ENCODE measurements around the gene IQCM.

Gene IQCM

GRCh38 chr4:149708513-149709130 is 107.0 kb downstream of the IQCM start:
- no peak for DNase-seq

GRCh38 chr4:149707862-149708261 is 107.8 kb downstream of the IQCM start:
- no peak for DNase-seq

- DNase-seq: no peak
These were observed 108.7 kb downstream of the IQCM start for GRCh38 chr4:149706942-149707341.

GRCh38 chr4:149702414-149703293 is 113.0 kb downstream of the IQCM start:
- no peak for DNase-seq

- no peak for DNase-seq
These were observed 114.0 kb downstream of the IQCM start for GRCh38 chr4:149701435-149702156.

- DNase-seq: no peak
These were observed 115.4 kb downstream of the IQCM start for GRCh38 chr4:149700272-149700671.

- no peak for DNase-seq
These were observed 116.0 kb downstream of the IQCM start for GRCh38 chr4:149699642-149700041.

GRCh38 chr4:149690726-149691125 is 124.9 kb downstream of the IQCM start:
- no peak for DNase-seq

GRCh38 chr4:149684516-149684915 is 131.1 kb downstream of the IQCM start:
- no peak for DNase-seq

- DNase-seq: no peak
These were observed 139.6 kb downstream of the IQCM start for GRCh38 chr4:149676076-149676475.

- no peak for DNase-seq
These were observed 169.9 kb downstream of the IQCM start for GRCh38 chr4:149645790-149646189.

- DNase-seq: no peak
These were observed 177.6 kb downstream of the IQCM start for GRCh38 chr4:149638073-149638472.

GRCh38 chr4:149634368-149634767 is 181.3 kb downstream of the IQCM start:
- no peak for DNase-seq

GRCh38 chr4:149631629-149632028 is 184.0 kb downstream of the IQCM start:
- DNase-seq: no peak

GRCh38 chr4:149630064-149630463 is 185.6 kb downstream of the IQCM start:
- DNase-seq: no peak

GRCh38 chr4:149605601-149606378 is 209.9 kb downstream of the IQCM start:
- no peak for DNase-seq

- DNase-seq: no peak
These were observed 210.8 kb downstream of the IQCM start for GRCh38 chr4:149604827-149605226.

GRCh38 chr4:149595500-149595899 is 220.1 kb downstream of the IQCM start:
- DNase-seq: no peak

GRCh38 chr4:149589826-149590225 is 225.8 kb downstream of the IQCM start:
- no peak for DNase-seq

GRCh38 chr4:149584722-149585121 is 230.9 kb downstream of the IQCM start:
- DNase-seq: no peak

GRCh38 chr4:149574971-149575370 is 240.7 kb downstream of the IQCM start:
- no peak for DNase-seq

- no peak for DNase-seq
These were observed 242.9 kb downstream of the IQCM start for GRCh38 chr4:149572716-149573115.

- DNase-seq: no peak
These were observed 259.8 kb downstream of the IQCM start for GRCh38 chr4:149555799-149556198.

Data from activated T-cell treated with anti-CD3 and anti-CD28 coated beads for 4 hours (primary cell).